HEK293T (cell line): ENCODE results near the gene CCR6.

Experiments used
- ARNT ChIP-seq: fragments of 450-650 bp; IDR thresholded peaks from 2 replicates; pipeline ENCODE4 v1.6.1; 2017; ENCODE audit warnings: mild to moderate bottlenecking
- BHLHE40 ChIP-seq: fragments of 450-650 bp; IDR thresholded peaks from 2 replicates; pipeline ENCODE4 v1.6.1; 2016; ENCODE audit warnings: mild to moderate bottlenecking, moderate library complexity, borderline replicate concordance
- CTBP1 ChIP-seq: fragments of 450-650 bp; IDR thresholded peaks from 2 replicates; pipeline ENCODE4 v1.6.1; 2016; ENCODE audit warnings: borderline replicate concordance
- FOXA1 ChIP-seq: fragments of 450-650 bp; IDR thresholded peaks from 2 replicates; pipeline ENCODE4 v1.6.1; 2016; ENCODE audit warnings: mild to moderate bottlenecking
- FOXK2 ChIP-seq: fragments of 450-650 bp; IDR thresholded peaks from 2 replicates; pipeline ENCODE4 v1.6.1; 2016; ENCODE audit warnings: mild to moderate bottlenecking
- FOXM1 ChIP-seq: fragments of 450-650 bp; IDR thresholded peaks from 2 replicates; pipeline ENCODE4 v1.6.1; 2017; ENCODE audit warnings: mild to moderate bottlenecking, borderline replicate concordance
- LEF1 ChIP-seq: fragments of 450-650 bp; IDR thresholded peaks from 2 replicates; pipeline ENCODE4 v1.6.1; 2017; ENCODE audit warnings: mild to moderate bottlenecking, borderline replicate concordance
- NFRKB ChIP-seq: fragments of 450-650 bp; IDR thresholded peaks from 2 replicates; pipeline ENCODE4 v1.6.1; 2016; ENCODE audit warnings: mild to moderate bottlenecking, moderate library complexity
- SP1 ChIP-seq: fragments of 450-650 bp; IDR thresholded peaks from 2 replicates; pipeline ENCODE4 v1.6.1; 2017
- TARDBP ChIP-seq: fragments of 450-650 bp; IDR thresholded peaks from 2 replicates; pipeline ENCODE4 v1.6.1; 2016
- ZNF384 ChIP-seq: fragments of 450-650 bp; IDR thresholded peaks from 2 replicates; pipeline ENCODE4 v1.6.1; 2016

- TF ChIP-seq TARDBP = no peak
- no peak for TF ChIP-seq SP1
- no peak for TF ChIP-seq BHLHE40
- no peak for TF ChIP-seq FOXM1
- TF ChIP-seq CTBP1 = no peak
- TF ChIP-seq FOXK2 = no peak
- no peak for TF ChIP-seq ZNF384
- TF ChIP-seq FOXA1 = no peak
- no peak for TF ChIP-seq LEF1
- no peak for TF ChIP-seq ARNT
- no peak for TF ChIP-seq NFRKB
Measured at GRCh38 chr6:167095888-167096287, 27.0 kb upstream of the CCR6 start.
